Activated naive CD8-positive, alpha-beta T cell treated with anti-CD3 and anti-CD28 coated beads, Interleukin-2, amount 10 ng/mL, durations not matched to agents 7 days and 5 days (primary cell): ENCODE results near the gene ACOT7. TPM values are rescaled to one million over a fixed set of nuclear protein-coding genes. Genes with fewer than 3 reads are reported as not detected.

Experiments used
- ATAC-seq: fragments of 150-1000 bp; cut with Tn5 transposase; one replicate; pipeline ENCODE4 v1.10.0; 2021; ENCODE audit warnings: low read depth, moderate library complexity
- POLR2A ChIA-PET: fragments of 350-600 bp; sonication (Branson Sonifier 250); formaldehyde crosslinking; loops from one replicate; lab custom pipeline; 2021; ENCODE audit warnings: antibody characterized with exemption; lab: Charles Lee
- DNase-seq: peaks from one replicate; pipeline ENCODE4 v3.0.0; 2021
- H3K27ac Mint-ChIP-seq: one replicate; pipeline ENCODE4 v1.8.0; 2022; ENCODE audit warnings: mild to moderate bottlenecking, mixed read lengths
- H3K27me3 Mint-ChIP-seq: one replicate; pipeline ENCODE4 v1.8.0; 2022; ENCODE audit warnings: mild to moderate bottlenecking, moderate library complexity, mixed read lengths
- H3K36me3 Mint-ChIP-seq: one replicate; pipeline ENCODE4 v1.8.0; 2021; ENCODE audit warnings: mild to moderate bottlenecking, mixed read lengths
- H3K4me1 Mint-ChIP-seq: one replicate; pipeline ENCODE4 v1.8.0; 2021; ENCODE audit warnings: mixed read lengths
- H3K4me3 Mint-ChIP-seq: one replicate; pipeline ENCODE4 v1.8.0; 2022; ENCODE audit warnings: mild to moderate bottlenecking, moderate library complexity, mixed read lengths
- H3K9me3 Mint-ChIP-seq: one replicate; pipeline ENCODE4 v1.8.0; 2021; ENCODE audit warnings: mixed read lengths
- total RNA-seq, 2 experiments: library from RNA; stranded (reverse); gene quantifications; one replicate each; pipeline ENCODE4 v1.2.3, GENCODE V29; 2021

The ACOT7 gene
- total RNA-seq, 2 experiments from 2014 or later, result 43.9 to 52.8 TPM

GRCh38 chr1:6247651-6248050, 145.9 kb downstream of the ACOT7 start:
- POLR2A ChIA-PET, result interaction anchor here (1.0 kb wide), 1 partner anchor 98 kb away, joined by 3 read pairs; no protein-coding TSS in a partner anchor
- peaks cover 5% of the 10 kb centered on the region for H3K4me1 Mint-ChIP-seq
- DNase-seq, result peak; percentile 28
- H3K4me3 Mint-ChIP-seq, result no peak overlapping the region
- no peak for ATAC-seq
- no peaks in the 10 kb centered on the region for H3K9me3 Mint-ChIP-seq
- no peaks in the 10 kb centered on the region for H3K36me3 Mint-ChIP-seq
- peaks cover 67% of the 10 kb centered on the region for H3K27me3 Mint-ChIP-seq
- H3K27ac Mint-ChIP-seq, result no peak overlapping the region

- Mint-ChIP-seq H3K4me1 (peaks cover 5% of the 10 kb centered on the region), H3K36me3 (no peaks in the 10 kb centered on the region), H3K4me3 (peak overlapping the region; percentile 71), H3K27ac (no peak overlapping the region), H3K9me3 (no peaks in the 10 kb centered on the region), H3K27me3 (peaks cover 67% of the 10 kb centered on the region)
- POLR2A ChIA-PET, result interaction anchor here (0.9 to 2.5 kb wide), 2 partner anchors 11 to 101 kb away, joined by 3 to 7 read pairs; partner anchors contain the start of gene ICMT
- ATAC-seq (peak; percentile 49), DNase-seq (peak; percentile 86)
Measured at GRCh38 chr1:6246497-6247467, 146.8 kb downstream of the ACOT7 start.

- no peak overlapping the region for H3K27ac Mint-ChIP-seq
- H3K36me3 Mint-ChIP-seq, result no peaks in the 10 kb centered on the region
- peak overlapping the region; percentile 10 for H3K4me3 Mint-ChIP-seq
- peak; percentile 16 for ATAC-seq
- POLR2A ChIA-PET, result interaction anchor here (0.9 to 2.5 kb wide), 2 partner anchors 10 to 102 kb away, joined by 3 to 7 read pairs; partner anchors contain the start of gene ICMT
- H3K9me3 Mint-ChIP-seq, result no peaks in the 10 kb centered on the region
- DNase-seq, result peak; percentile 77
- H3K27me3 Mint-ChIP-seq, result peaks cover 68% of the 10 kb centered on the region
- peaks cover 10% of the 10 kb centered on the region for H3K4me1 Mint-ChIP-seq
Measured at GRCh38 chr1:6245869-6246496, 147.6 kb downstream of the ACOT7 start.

GRCh38 chr1:6245086-6245868, 148.3 kb downstream of the ACOT7 start:
- peaks cover 10% of the 10 kb centered on the region for H3K4me1 Mint-ChIP-seq
- no peaks in the 10 kb centered on the region for H3K9me3 Mint-ChIP-seq
- no peak overlapping the region for H3K27ac Mint-ChIP-seq
- peak; percentile 82 for ATAC-seq
- H3K4me3 Mint-ChIP-seq, result no peak overlapping the region
- H3K36me3 Mint-ChIP-seq, result no peaks in the 10 kb centered on the region
- H3K27me3 Mint-ChIP-seq, result peaks cover 68% of the 10 kb centered on the region
- peak; percentile 94 for DNase-seq
- POLR2A ChIA-PET, result interaction anchor here (0.9 to 2.5 kb wide), 2 partner anchors 9 to 103 kb away, joined by 3 to 7 read pairs; partner anchors contain the start of gene ICMT

GRCh38 chr1:6244401-6245049, 149.0 kb downstream of the ACOT7 start:
- peaks cover 10% of the 10 kb centered on the region for H3K4me1 Mint-ChIP-seq
- no peak overlapping the region for H3K27ac Mint-ChIP-seq
- no peak overlapping the region for H3K4me3 Mint-ChIP-seq
- peaks cover 72% of the 10 kb centered on the region for H3K27me3 Mint-ChIP-seq
- H3K9me3 Mint-ChIP-seq, result no peaks in the 10 kb centered on the region
- H3K36me3 Mint-ChIP-seq, result no peaks in the 10 kb centered on the region
- ATAC-seq, result no peak
- DNase-seq, result peak; percentile 26
- POLR2A ChIA-PET, result interaction anchor here (2.5 kb wide), 1 partner anchor 9 kb away, joined by 7 read pairs; the partner anchor contains the start of gene ICMT

GRCh38 chr1:6243993-6244392, 149.6 kb downstream of the ACOT7 start, which contains the start of gene HES3:
TSS of gene HES3 (plus strand) at chr1:6244179. CDS start at chr1:6244366, 187 bp downstream.
- no peak within 1 kb of the TSS for H3K27ac Mint-ChIP-seq

GRCh38 chr1:6243053-6243834, 150.3 kb downstream of the ACOT7 start:
- ATAC-seq (no peak), DNase-seq (no peak)
- Mint-ChIP-seq H3K4me3 (no peak overlapping the region), H3K4me1 (peaks cover 16% of the 10 kb centered on the region), H3K9me3 (no peaks in the 10 kb centered on the region), H3K36me3 (no peaks in the 10 kb centered on the region), H3K27ac (no peak overlapping the region), H3K27me3 (peaks cover 78% of the 10 kb centered on the region)
- POLR2A ChIA-PET, result no interaction called here

More at GRCh38 chr1:6243993-6244392, 149.6 kb downstream of the ACOT7 start, which contains the start of gene HES3:
- peaks cover 13% of the 10 kb centered on the region for H3K4me1 Mint-ChIP-seq
- H3K9me3 Mint-ChIP-seq, result no peaks in the 10 kb centered on the region
- POLR2A ChIA-PET, result no interaction called here
- DNase-seq (no peak), ATAC-seq (no peak)
- peaks cover 77% of the 10 kb centered on the region for H3K27me3 Mint-ChIP-seq
- no peak within 1 kb of the TSS for H3K4me3 Mint-ChIP-seq
- H3K36me3 Mint-ChIP-seq, result no peaks in the 10 kb centered on the region

- no peaks in the 10 kb centered on the region for H3K9me3 Mint-ChIP-seq
- POLR2A ChIA-PET, result no interaction called here
- peaks cover 16% of the 10 kb centered on the region for H3K4me1 Mint-ChIP-seq
- ATAC-seq (no peak), DNase-seq (no peak)
- H3K27ac Mint-ChIP-seq, result no peak overlapping the region
- H3K27me3 Mint-ChIP-seq, result peaks cover 71% of the 10 kb centered on the region
- H3K36me3 Mint-ChIP-seq, result no peaks in the 10 kb centered on the region
- H3K4me3 Mint-ChIP-seq, result no peak overlapping the region
Measured at GRCh38 chr1:6241887-6242740, 151.5 kb downstream of the ACOT7 start.

GRCh38 chr1:6241107-6241886, 152.3 kb downstream of the ACOT7 start:
- POLR2A ChIA-PET, result no interaction called here
- H3K36me3 Mint-ChIP-seq, result no peaks in the 10 kb centered on the region
- ATAC-seq, result no peak
- peaks cover 13% of the 10 kb centered on the region for H3K4me1 Mint-ChIP-seq
- peak overlapping the region; percentile 29 for H3K4me3 Mint-ChIP-seq
- H3K27ac Mint-ChIP-seq, result no peak overlapping the region
- no peak for DNase-seq
- peaks cover 64% of the 10 kb centered on the region for H3K27me3 Mint-ChIP-seq
- no peaks in the 10 kb centered on the region for H3K9me3 Mint-ChIP-seq

- POLR2A ChIA-PET, result no interaction called here
- Mint-ChIP-seq H3K4me1 (peaks cover 15% of the 10 kb centered on the region), H3K9me3 (no peaks in the 10 kb centered on the region), H3K27me3 (peaks cover 60% of the 10 kb centered on the region), H3K4me3 (no peak overlapping the region), H3K36me3 (no peaks in the 10 kb centered on the region), H3K27ac (no peak overlapping the region)
- ATAC-seq (no peak), DNase-seq (no peak)
Measured at GRCh38 chr1:6239950-6240768, 153.4 kb downstream of the ACOT7 start.
